Measurements from ENCODE around the gene STK32B. TPM values are rescaled to one million over a fixed set of nuclear protein-coding genes. Genes with fewer than 3 reads are reported as not detected.

The STK32B gene
- total RNA-seq, 2 experiments from 2014 or later, result not detected

DNA sequence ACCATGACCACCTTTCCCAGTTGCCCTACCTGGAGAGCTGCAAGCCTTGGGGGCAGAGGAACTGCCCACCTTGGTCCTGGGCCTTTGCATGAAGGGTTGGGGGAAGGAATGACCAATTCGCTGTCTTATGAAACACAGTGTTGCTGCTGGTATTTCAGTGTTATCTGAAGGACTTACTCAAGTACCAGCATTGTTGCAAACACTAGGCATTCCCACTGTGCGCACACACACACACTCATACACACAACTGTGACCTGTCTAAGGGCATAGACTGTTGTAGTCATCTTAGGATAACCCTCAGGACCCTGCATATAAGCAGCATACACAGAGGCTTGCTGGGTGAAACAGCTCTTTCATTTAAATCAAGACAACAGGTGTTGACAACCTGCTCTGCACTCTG, 446.2 kb downstream of the STK32B start:
- CTCF ChIA-PET (ENCODE audit: unreplicated experiment), result no interaction called here
- POLR2A ChIA-PET, result no interaction called here
- TF ChIP-seq, protein P1, sequence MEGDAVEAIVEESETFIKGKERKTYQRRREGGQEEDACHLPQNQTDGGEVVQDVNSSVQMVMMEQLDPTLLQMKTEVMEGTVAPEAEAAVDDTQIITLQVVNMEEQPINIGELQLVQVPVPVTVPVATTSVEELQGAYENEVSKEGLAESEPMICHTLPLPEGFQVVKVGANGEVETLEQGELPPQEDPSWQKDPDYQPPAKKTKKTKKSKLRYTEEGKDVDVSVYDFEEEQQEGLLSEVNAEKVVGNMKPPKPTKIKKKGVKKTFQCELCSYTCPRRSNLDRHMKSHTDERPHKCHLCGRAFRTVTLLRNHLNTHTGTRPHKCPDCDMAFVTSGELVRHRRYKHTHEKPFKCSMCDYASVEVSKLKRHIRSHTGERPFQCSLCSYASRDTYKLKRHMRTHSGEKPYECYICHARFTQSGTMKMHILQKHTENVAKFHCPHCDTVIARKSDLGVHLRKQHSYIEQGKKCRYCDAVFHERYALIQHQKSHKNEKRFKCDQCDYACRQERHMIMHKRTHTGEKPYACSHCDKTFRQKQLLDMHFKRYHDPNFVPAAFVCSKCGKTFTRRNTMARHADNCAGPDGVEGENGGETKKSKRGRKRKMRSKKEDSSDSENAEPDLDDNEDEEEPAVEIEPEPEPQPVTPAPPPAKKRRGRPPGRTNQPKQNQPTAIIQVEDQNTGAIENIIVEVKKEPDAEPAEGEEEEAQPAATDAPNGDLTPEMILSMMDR (conservative IDR thresholded peaks at IDR 0.05; ENCODE audit: low read length), result no peak
- TF ChIP-seq EZH2phosphoT487 (IDR thresholded peaks at IDR 0.05; ENCODE audit: borderline replicate concordance, low read depth, low read length), result no peak
- H4K20me1 ChIP-seq (ENCODE audit: insufficient read depth, low read length), result no peaks in the 10 kb centered on the region
- H3K79me2 ChIP-seq (ENCODE audit: insufficient read depth, low read depth, low read length), result no peaks in the 10 kb centered on the region
- H3K9me2 ChIP-seq (ENCODE audit: insufficient read depth, low read length), result no peaks in the 10 kb centered on the region
- intact Hi-C loops (cut with micrococcal nuclease; ENCODE audit: unreplicated experiment), result no loop called here
- H3K4me1 ChIP-seq (ENCODE audit: insufficient read depth, low read length, poor library complexity, severe bottlenecking), result no peaks in the 10 kb centered on the region
- BruUV-seq (replicated peaks), result no TSS peak
- H3K27ac ChIP-seq (ENCODE audit: low read depth, low read length, poor library complexity, severe bottlenecking), result no peak overlapping the region
- no peak for DNase-seq (ENCODE audit: low spot score)
- H3K36me3 ChIP-seq (ENCODE audit: insufficient read depth, low read length), result no peaks in the 10 kb centered on the region
- no peak overlapping the region for H2AFZ ChIP-seq (ENCODE audit: low read length)
- no peak overlapping the region for H3K4me2 ChIP-seq (ENCODE audit: low read length)
- H3K4me3 ChIP-seq (ENCODE audit: low read depth, low read length, poor library complexity, severe bottlenecking), result no peak overlapping the region
- H3K9me3 ChIP-seq (ENCODE audit: low read length), result no peaks in the 10 kb centered on the region

DNA sequence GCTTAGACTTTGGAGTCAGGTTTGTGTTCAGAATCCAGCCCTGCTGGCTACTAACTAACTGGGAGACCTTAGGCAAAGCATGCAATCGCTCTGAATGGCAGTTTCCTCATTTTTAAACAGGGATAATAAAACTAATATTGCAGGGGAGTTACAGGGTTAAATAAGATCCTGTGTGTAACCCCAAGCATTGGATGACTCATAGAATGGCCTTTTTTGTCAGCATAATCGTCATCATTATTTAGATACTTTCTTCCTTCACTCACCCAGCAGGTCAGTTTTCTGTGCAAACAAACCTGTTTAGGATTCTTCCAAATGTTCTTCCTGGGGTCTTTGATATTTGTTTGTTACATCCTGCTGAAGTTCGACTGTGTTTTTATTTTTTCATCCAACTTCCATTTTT, 448.9 kb downstream of the STK32B start:
- ChIA-PET POLR2A (no interaction called here), CTCF (ENCODE audit: unreplicated experiment) (no interaction called here)
- Histone ChIP-seq H2AFZ (ENCODE audit: low read length) (no peak overlapping the region), H4K20me1 (ENCODE audit: insufficient read depth, low read length) (no peaks in the 10 kb centered on the region), H3K4me3 (ENCODE audit: low read depth, low read length, poor library complexity, severe bottlenecking) (no peak overlapping the region), H3K9me2 (ENCODE audit: insufficient read depth, low read length) (no peaks in the 10 kb centered on the region), H3K79me2 (ENCODE audit: insufficient read depth, low read depth, low read length) (no peaks in the 10 kb centered on the region), H3K36me3 (ENCODE audit: insufficient read depth, low read length) (no peaks in the 10 kb centered on the region), H3K4me1 (ENCODE audit: insufficient read depth, low read length, poor library complexity, severe bottlenecking) (no peaks in the 10 kb centered on the region), H3K9me3 (ENCODE audit: low read length) (no peaks in the 10 kb centered on the region), H3K4me2 (ENCODE audit: low read length) (no peak overlapping the region), H3K27ac (ENCODE audit: low read depth, low read length, poor library complexity, severe bottlenecking) (no peak overlapping the region)
- intact Hi-C loops (cut with micrococcal nuclease; ENCODE audit: unreplicated experiment), result no loop called here
- no peak for DNase-seq (ENCODE audit: low spot score)
- TF ChIP-seq, protein P1 (conservative IDR thresholded peaks at IDR 0.05; ENCODE audit: low read length), result no peak
- no TSS peak for BruUV-seq (replicated peaks)

DNA sequence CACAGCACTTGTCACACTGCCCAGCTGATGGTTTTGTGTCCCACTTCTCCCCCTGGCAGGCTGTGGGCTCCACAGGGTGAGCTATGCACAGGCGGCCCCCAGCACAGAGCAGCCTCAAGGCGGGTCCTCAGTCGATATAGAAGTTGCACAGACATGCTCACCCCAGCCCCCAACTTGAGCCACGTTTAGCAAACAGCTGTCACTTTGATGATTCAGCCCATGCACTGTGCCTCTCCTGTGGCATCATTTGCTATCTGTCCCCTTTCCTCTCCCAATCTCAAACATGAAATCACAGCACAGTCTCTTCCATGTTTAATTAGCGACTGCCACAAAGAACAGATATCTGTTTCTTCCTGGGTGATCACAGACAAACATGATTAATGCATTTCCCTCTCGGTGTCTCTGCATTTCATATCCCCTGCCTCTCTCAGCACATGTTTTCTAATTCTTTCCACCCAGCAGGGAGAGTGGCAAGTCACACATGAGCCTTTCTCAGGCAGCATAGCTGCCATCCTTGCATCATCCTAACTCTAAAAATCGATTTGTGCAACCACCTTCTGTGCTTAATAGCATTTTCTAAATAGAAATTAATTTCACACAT, 452.2 kb downstream of the STK32B start:
- intact Hi-C loops (cut with micrococcal nuclease; ENCODE audit: unreplicated experiment), result no loop called here
- Histone ChIP-seq H3K4me2 (ENCODE audit: low read length) (no peak overlapping the region), H3K9me3 (ENCODE audit: low read length) (no peaks in the 10 kb centered on the region), H3K4me3 (ENCODE audit: low read depth, low read length, poor library complexity, severe bottlenecking) (no peak overlapping the region), H3K4me1 (ENCODE audit: insufficient read depth, low read length, poor library complexity, severe bottlenecking) (no peaks in the 10 kb centered on the region), H4K20me1 (ENCODE audit: insufficient read depth, low read length) (no peaks in the 10 kb centered on the region), H3K27ac (ENCODE audit: low read depth, low read length, poor library complexity, severe bottlenecking) (no peak overlapping the region), H2AFZ (ENCODE audit: low read length) (no peak overlapping the region), H3K79me2 (ENCODE audit: insufficient read depth, low read depth, low read length) (no peaks in the 10 kb centered on the region), H3K36me3 (ENCODE audit: insufficient read depth, low read length) (no peaks in the 10 kb centered on the region), H3K9me2 (ENCODE audit: insufficient read depth, low read length) (no peaks in the 10 kb centered on the region)
- ChIA-PET CTCF (ENCODE audit: unreplicated experiment) (no interaction called here), POLR2A (no interaction called here)
- no peak for DNase-seq (ENCODE audit: low spot score)
- TF ChIP-seq, protein P1 (conservative IDR thresholded peaks at IDR 0.05; ENCODE audit: low read length), result no peak
- no peak for TF ChIP-seq EZH2phosphoT487 (IDR thresholded peaks at IDR 0.05; ENCODE audit: borderline replicate concordance, low read depth, low read length)
- BruUV-seq (replicated peaks), result no TSS peak
